NB4 (cell line): ENCODE results near the gene CAMK2D.

Source experiments
- DNase-seq: peaks from one replicate; pipeline ENCODE4 v3.0.0; 2010; ENCODE audit warnings: low read depth
- H3K4me3 ChIP-seq: one replicate; pipeline ENCODE4 v1.5.1; 2011; ENCODE audit warnings: mild to moderate bottlenecking, low read depth, low read length, moderate library complexity
- MYC ChIP-seq: IDR thresholded peaks from 2 replicates; pipeline ENCODE4 v1.6.1; 2011; ENCODE audit warnings: low read depth, low read length
- POLR2A ChIP-seq: IDR thresholded peaks from 2 replicates; pipeline ENCODE4 v1.6.1; 2011; ENCODE audit warnings: mild to moderate bottlenecking; ENCODE audit not compliant: insufficient read length; ENCODE audit errors: extremely low read depth
- TF ChIP-seq, protein P1 (sequence below): IDR thresholded peaks from one replicate; pipeline ENCODE4 v1.5.1; 2012; ENCODE audit warnings: low read depth, low read length
- TF ChIP-seq, protein P2 (sequence below): IDR thresholded peaks from 2 replicates; pipeline ENCODE4 v1.6.1; 2011; ENCODE audit warnings: low read depth, low read length

Gene CAMK2D

DNA sequence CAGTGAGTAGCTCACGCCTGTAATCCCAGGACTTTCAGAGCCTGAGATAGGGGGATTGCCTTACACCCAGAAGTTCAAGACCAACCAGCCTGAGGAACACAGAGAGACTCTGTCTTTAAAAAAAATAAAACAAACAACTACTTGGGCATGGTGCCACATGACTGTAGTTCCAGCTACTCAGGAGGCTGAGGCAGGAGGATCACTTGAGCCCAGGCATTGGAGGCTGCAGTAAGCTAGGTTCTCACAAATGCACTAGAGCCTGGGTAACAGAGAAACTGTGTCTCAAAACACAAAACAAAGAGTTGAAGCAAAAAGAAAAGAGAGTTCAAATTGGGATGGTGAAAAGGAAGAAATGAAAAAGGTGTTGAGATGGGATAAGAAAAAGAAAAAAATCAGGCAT lies 10.8 kb downstream of the CAMK2D start:
- no peak overlapping the region for H3K4me3 ChIP-seq
- TF ChIP-seq POLR2A (no peak), MYC (no peak)
- TF ChIP-seq, protein P1, sequence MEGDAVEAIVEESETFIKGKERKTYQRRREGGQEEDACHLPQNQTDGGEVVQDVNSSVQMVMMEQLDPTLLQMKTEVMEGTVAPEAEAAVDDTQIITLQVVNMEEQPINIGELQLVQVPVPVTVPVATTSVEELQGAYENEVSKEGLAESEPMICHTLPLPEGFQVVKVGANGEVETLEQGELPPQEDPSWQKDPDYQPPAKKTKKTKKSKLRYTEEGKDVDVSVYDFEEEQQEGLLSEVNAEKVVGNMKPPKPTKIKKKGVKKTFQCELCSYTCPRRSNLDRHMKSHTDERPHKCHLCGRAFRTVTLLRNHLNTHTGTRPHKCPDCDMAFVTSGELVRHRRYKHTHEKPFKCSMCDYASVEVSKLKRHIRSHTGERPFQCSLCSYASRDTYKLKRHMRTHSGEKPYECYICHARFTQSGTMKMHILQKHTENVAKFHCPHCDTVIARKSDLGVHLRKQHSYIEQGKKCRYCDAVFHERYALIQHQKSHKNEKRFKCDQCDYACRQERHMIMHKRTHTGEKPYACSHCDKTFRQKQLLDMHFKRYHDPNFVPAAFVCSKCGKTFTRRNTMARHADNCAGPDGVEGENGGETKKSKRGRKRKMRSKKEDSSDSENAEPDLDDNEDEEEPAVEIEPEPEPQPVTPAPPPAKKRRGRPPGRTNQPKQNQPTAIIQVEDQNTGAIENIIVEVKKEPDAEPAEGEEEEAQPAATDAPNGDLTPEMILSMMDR: no peak
- TF ChIP-seq, protein P2, sequence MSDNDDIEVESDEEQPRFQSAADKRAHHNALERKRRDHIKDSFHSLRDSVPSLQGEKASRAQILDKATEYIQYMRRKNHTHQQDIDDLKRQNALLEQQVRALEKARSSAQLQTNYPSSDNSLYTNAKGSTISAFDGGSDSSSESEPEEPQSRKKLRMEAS: no peak
- no peak for DNase-seq

DNA sequence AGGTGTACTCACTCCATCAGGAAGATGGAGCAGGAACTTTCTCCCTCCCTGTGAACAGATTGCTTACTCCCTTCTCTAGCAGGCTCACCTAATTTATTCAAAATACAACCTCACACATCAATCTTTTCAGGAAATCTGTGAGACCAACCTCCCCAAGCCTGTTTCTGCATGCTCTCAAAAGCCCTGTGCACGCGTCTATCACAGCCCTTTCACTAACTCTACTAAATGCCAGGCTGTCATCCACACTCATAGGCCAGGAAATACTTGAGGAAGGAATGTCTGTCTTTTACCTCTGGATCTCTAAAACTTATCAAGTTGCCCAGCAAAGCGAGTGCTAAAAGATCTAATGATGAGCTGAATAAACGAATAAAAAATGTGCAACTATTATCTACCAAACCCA lies 11.2 kb downstream of the CAMK2D start:
- DNase-seq: no peak
- H3K4me3 ChIP-seq: no peak overlapping the region
- TF ChIP-seq, protein P2: no peak
- no peak for TF ChIP-seq POLR2A
- TF ChIP-seq, protein P1: no peak

DNA sequence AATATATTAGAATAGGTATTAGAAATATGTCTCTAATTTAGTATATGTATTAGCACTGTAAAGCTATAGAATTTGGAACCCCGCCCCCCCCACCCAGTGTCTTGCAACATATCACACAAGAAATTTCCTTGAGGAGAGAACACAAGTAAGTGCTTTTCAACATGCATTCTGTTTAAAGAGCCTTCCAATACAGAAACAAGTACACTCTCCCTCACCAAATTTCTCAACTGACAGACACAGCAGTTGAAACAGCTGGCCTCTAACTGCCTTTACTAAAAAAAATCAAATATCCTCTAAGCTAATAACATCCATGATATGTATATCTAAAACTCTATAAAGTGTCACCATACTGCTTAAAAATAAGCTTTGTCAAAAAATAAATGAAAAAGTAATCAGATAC lies 12.4 kb downstream of the CAMK2D start:
- no peak overlapping the region for H3K4me3 ChIP-seq
- DNase-seq: no peak
- TF ChIP-seq MYC (no peak), POLR2A (no peak)
- TF ChIP-seq, protein P2: no peak
- TF ChIP-seq, protein P1: no peak

DNA sequence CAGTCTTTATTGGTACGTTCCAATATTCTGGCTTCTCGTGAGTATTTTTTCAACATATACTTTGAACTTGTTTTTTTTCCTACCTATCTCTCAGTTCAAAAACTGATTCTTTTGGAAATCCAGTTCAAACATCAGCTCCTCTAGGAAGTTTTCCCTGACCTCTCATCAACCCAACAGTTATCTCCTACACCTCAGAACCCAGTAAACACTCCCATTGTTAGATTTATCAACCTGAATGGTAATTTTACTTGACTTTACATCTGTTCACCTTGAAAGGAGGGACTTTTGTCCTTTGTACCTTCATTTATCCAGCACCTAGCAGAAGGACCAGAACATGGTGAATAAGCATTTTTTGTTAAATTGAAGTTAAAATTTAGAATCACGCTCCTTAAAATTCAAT lies 13.6 kb downstream of the CAMK2D start:
- DNase-seq: no peak
- TF ChIP-seq POLR2A (no peak), MYC (no peak)
- TF ChIP-seq, protein P1: no peak
- TF ChIP-seq, protein P2: no peak
- H3K4me3 ChIP-seq: no peak overlapping the region

DNA sequence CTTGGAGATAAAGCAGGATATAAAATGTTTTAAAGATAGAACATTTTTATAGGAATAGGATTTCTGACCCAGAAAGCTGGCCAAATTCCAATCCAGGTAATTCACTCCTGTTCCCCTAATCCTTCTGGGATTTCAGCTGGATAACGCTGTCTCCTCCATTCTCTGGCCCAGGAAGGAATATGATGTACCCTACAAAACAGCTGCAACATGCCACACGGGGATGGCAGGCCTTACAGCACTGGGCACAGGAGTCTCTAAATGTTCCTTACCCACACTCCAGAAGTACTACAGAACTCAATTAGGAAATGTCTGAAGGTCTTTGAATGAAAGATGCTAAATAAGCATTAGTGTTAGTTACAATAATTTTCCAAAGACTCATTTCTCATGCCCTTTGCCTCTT lies 15.8 kb downstream of the CAMK2D start:
- no peak for DNase-seq
- H3K4me3 ChIP-seq: no peak overlapping the region
- TF ChIP-seq, protein P1: no peak
- TF ChIP-seq POLR2A (no peak), MYC (no peak)
- TF ChIP-seq, protein P2: no peak
